WTC11 (cell line): ENCODE data around the gene NCAM2. TPM values are rescaled to one million over a fixed set of nuclear protein-coding genes. Genes with fewer than 3 reads are reported as not detected.

Experiments used
- ATAC-seq: fragments of 200-7000 bp; cut with Tn5 transposase; 2 replicates; pipeline ENCODE4 v1.10.0; 2021; ENCODE audit warnings: mild to moderate bottlenecking, moderate library complexity
- CTCF ChIA-PET: fragments of 300-600 bp; sonication (Branson Sonifier 250); formaldehyde crosslinking; loops from one replicate; lab custom pipeline; 2021; ENCODE audit warnings: antibody characterized with exemption; lab: Charles Lee
- POLR2A ChIA-PET: fragments of 350-600 bp; sonication (Branson Sonifier 250); formaldehyde crosslinking; loops from one replicate; lab custom pipeline; 2021; ENCODE audit warnings: antibody characterized with exemption; lab: Charles Lee
- DNase-seq: peaks from one replicate; pipeline ENCODE4 v3.0.0; 2021; ENCODE audit warnings: low spot score
- H3K27ac Mint-ChIP-seq: 2 replicates; pipeline ENCODE4 v1.8.0; 2021; ENCODE audit warnings: mixed read lengths
- H3K27me3 Mint-ChIP-seq: 2 replicates; pipeline ENCODE4 v1.8.0; 2021; ENCODE audit warnings: low read depth, mild to moderate bottlenecking, moderate library complexity, mixed read lengths
- H3K36me3 Mint-ChIP-seq: 2 replicates; pipeline ENCODE4 v1.8.0; 2021; ENCODE audit warnings: mixed read lengths
- H3K4me1 Mint-ChIP-seq: 2 replicates; pipeline ENCODE4 v1.8.0; 2022; ENCODE audit warnings: mixed read lengths
- H3K4me3 Mint-ChIP-seq: 2 replicates; pipeline ENCODE4 v1.8.0; 2021; ENCODE audit warnings: mild to moderate bottlenecking, moderate library complexity, mixed read lengths
- H3K9me3 Mint-ChIP-seq: 2 replicates; pipeline ENCODE4 v1.8.0; 2021; ENCODE audit warnings: mixed read lengths
- ATF1 ChIP-seq: sonication (generic); formaldehyde crosslinking; IDR thresholded peaks from 2 replicates; pipeline ENCODE4 v1.8.1; 2023; ENCODE audit warnings: mild to moderate bottlenecking, moderate library complexity, missing genetic modification reagents
- ATF6 ChIP-seq: sonication (generic); formaldehyde crosslinking; IDR thresholded peaks from 2 replicates; pipeline ENCODE4 v1.8.1; 2023; ENCODE audit warnings: mild to moderate bottlenecking, missing genetic modification reagents
- CDX4 ChIP-seq: fragments of 250-450 bp; sonication (Bioruptor Pico); IDR thresholded peaks from 2 replicates; pipeline ENCODE4 v1.9.0; 2021; ENCODE audit warnings: moderate library complexity, mild to moderate bottlenecking, inconsistent platforms, borderline replicate concordance
- CREB1 ChIP-seq: sonication (generic); formaldehyde crosslinking; IDR thresholded peaks from 2 replicates; pipeline ENCODE4 v1.8.0; 2023; ENCODE audit warnings: mild to moderate bottlenecking, missing genetic modification reagents
- E2F1 ChIP-seq: sonication (generic); formaldehyde crosslinking; IDR thresholded peaks from 2 replicates; pipeline ENCODE4 v1.8.0; 2022; ENCODE audit warnings: mild to moderate bottlenecking, missing genetic modification reagents
- FOXP4 ChIP-seq: sonication (generic); formaldehyde crosslinking; IDR thresholded peaks from 2 replicates; pipeline ENCODE4 v1.8.0; 2022; ENCODE audit warnings: mild to moderate bottlenecking, missing genetic modification reagents
- JUN ChIP-seq: sonication (generic); formaldehyde crosslinking; IDR thresholded peaks from 2 replicates; pipeline ENCODE4 v1.8.0; 2023; ENCODE audit warnings: mild to moderate bottlenecking, missing genetic modification reagents
- NR1H2 ChIP-seq: sonication (generic); formaldehyde crosslinking; IDR thresholded peaks from 2 replicates; pipeline ENCODE4 v1.9.0; 2021; ENCODE audit warnings: mild to moderate bottlenecking, moderate library complexity, missing genetic modification reagents
- PRDM15 ChIP-seq: sonication (generic); formaldehyde crosslinking; IDR thresholded peaks from 2 replicates; pipeline ENCODE4 v1.8.0; 2022; ENCODE audit warnings: missing genetic modification reagents
- SMAD3 ChIP-seq: sonication (generic); formaldehyde crosslinking; IDR thresholded peaks from 2 replicates; pipeline ENCODE4 v1.8.0; 2022; ENCODE audit warnings: missing genetic modification reagents, mild to moderate bottlenecking, borderline replicate concordance
- SMAD4 ChIP-seq: sonication (generic); formaldehyde crosslinking; IDR thresholded peaks from 2 replicates; pipeline ENCODE4 v1.8.0; 2022; ENCODE audit warnings: mild to moderate bottlenecking, missing genetic modification reagents
- TP53 ChIP-seq: sonication (generic); formaldehyde crosslinking; IDR thresholded peaks from 2 replicates; pipeline ENCODE4 v1.8.1; 2023; ENCODE audit warnings: mild to moderate bottlenecking, missing genetic modification reagents
- USF1 ChIP-seq: sonication (generic); formaldehyde crosslinking; IDR thresholded peaks from 2 replicates; pipeline ENCODE4 v1.8.0; 2022; ENCODE audit warnings: mild to moderate bottlenecking, missing genetic modification reagents
- USF2 ChIP-seq: sonication (generic); formaldehyde crosslinking; IDR thresholded peaks from 2 replicates; pipeline ENCODE4 v1.8.1; 2023; ENCODE audit warnings: mild to moderate bottlenecking, missing genetic modification reagents, moderate library complexity
- ZBTB43 ChIP-seq: sonication (generic); formaldehyde crosslinking; IDR thresholded peaks from 2 replicates; pipeline ENCODE4 v1.8.1; 2023; ENCODE audit warnings: mild to moderate bottlenecking, missing genetic modification reagents
- ZMAT4 ChIP-seq: fragments of 250-450 bp; sonication (Bioruptor Pico); IDR thresholded peaks from 2 replicates; pipeline ENCODE4 v1.9.0; 2021; ENCODE audit warnings: mild to moderate bottlenecking
- ZNF532 ChIP-seq: fragments of 250-450 bp; sonication (Bioruptor Pico); IDR thresholded peaks from 2 replicates; pipeline ENCODE4 v1.9.0; 2021; ENCODE audit warnings: mild to moderate bottlenecking, borderline replicate concordance
- total RNA-seq: library from RNA; stranded (reverse); gene quantifications from 3 replicates; pipeline ENCODE4 v1.2.3, GENCODE V29; 2021

Gene NCAM2
- total RNA-seq, 1 experiment from 2014 or later, result 1.6 TPM

GRCh38 chr21:21268885-21269284 is 270.7 kb downstream of the NCAM2 start (continued):
- no peak for TF ChIP-seq ZBTB43
- no peak for TF ChIP-seq FOXP4 (CRISPR knock-in tag)
- TF ChIP-seq USF2 (CRISPR knock-in tag), result no peak
- no peak for TF ChIP-seq USF1 (CRISPR knock-in tag)
- TF ChIP-seq ZNF532, result no peak
- TF ChIP-seq TP53, result no peak
- TF ChIP-seq NR1H2 (CRISPR knock-in tag), result no peak
- TF ChIP-seq CREB1, result no peak
- no peak for TF ChIP-seq ATF1 (CRISPR knock-in tag)

- H3K4me1 Mint-ChIP-seq, result no peaks in the 10 kb centered on the region
- no peak for ATAC-seq
- no peaks in the 10 kb centered on the region for H3K36me3 Mint-ChIP-seq
- H3K4me3 Mint-ChIP-seq, result no peak overlapping the region
- H3K9me3 Mint-ChIP-seq, result no peaks in the 10 kb centered on the region
- POLR2A ChIA-PET, result no interaction called here
- no peak overlapping the region for H3K27ac Mint-ChIP-seq
- H3K27me3 Mint-ChIP-seq, result no peaks in the 10 kb centered on the region
- DNase-seq, result no peak
- CTCF ChIA-PET, result no interaction called here
- TF ChIP-seq CDX4 (CRISPR knock-in tag), result no peak
- TF ChIP-seq E2F1 (CRISPR knock-in tag), result no peak
- TF ChIP-seq SMAD4 (CRISPR knock-in tag), result no peak
- TF ChIP-seq ATF1 (CRISPR knock-in tag), result no peak
- no peak for TF ChIP-seq PRDM15 (CRISPR knock-in tag)
- TF ChIP-seq NR1H2 (CRISPR knock-in tag), result no peak
- TF ChIP-seq SMAD3, result no peak
- no peak for TF ChIP-seq ZMAT4 (CRISPR knock-in tag)
- no peak for TF ChIP-seq TP53
- TF ChIP-seq JUN (CRISPR knock-in tag), result no peak
- TF ChIP-seq ATF6 (CRISPR knock-in tag), result no peak
These were observed 281.1 kb downstream of the NCAM2 start for GRCh38 chr21:21279193-21279901.
